DND-41 (cell line): ENCODE results near the gene SCN2A.

Experiments used
- EZH2 ChIP-seq: IDR thresholded peaks from 3 replicates; pipeline ENCODE4 v1.6.1; 2012; ENCODE audit warnings: borderline replicate concordance, low read depth, mild to moderate bottlenecking, moderate library complexity, low read length, inconsistent platforms; ENCODE audit not compliant: severe bottlenecking
- TF ChIP-seq, protein P1 (sequence below): IDR thresholded peaks from 2 replicates; pipeline ENCODE4 v1.5.1; 2012; ENCODE audit warnings: borderline replicate concordance, low read length, moderate library complexity, mild to moderate bottlenecking; ENCODE audit not compliant: poor library complexity, severe bottlenecking; ENCODE audit errors: extremely low read depth

DNA sequence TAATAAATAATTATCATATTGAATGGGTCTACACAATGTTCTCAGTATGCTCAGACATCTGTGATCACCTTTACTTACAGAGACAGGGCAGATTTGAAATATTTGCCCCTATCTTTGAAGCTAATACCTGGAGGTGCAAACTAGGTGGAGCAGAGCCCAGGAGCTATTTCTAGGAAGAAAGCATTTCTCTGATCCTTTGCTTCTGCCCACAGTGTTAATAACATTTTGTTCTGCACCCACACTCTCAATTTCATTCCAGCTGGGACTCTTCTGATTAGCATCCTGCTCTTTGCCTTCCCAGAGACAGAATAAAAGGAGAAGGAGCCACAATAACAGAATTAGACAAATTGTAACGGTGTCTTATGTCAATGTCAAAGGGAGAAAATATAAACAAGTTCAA is 11.6 kb upstream of the SCN2A start:
- TF ChIP-seq, protein P1, sequence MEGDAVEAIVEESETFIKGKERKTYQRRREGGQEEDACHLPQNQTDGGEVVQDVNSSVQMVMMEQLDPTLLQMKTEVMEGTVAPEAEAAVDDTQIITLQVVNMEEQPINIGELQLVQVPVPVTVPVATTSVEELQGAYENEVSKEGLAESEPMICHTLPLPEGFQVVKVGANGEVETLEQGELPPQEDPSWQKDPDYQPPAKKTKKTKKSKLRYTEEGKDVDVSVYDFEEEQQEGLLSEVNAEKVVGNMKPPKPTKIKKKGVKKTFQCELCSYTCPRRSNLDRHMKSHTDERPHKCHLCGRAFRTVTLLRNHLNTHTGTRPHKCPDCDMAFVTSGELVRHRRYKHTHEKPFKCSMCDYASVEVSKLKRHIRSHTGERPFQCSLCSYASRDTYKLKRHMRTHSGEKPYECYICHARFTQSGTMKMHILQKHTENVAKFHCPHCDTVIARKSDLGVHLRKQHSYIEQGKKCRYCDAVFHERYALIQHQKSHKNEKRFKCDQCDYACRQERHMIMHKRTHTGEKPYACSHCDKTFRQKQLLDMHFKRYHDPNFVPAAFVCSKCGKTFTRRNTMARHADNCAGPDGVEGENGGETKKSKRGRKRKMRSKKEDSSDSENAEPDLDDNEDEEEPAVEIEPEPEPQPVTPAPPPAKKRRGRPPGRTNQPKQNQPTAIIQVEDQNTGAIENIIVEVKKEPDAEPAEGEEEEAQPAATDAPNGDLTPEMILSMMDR = no peak
- TF ChIP-seq EZH2 = no peak
